OCI-M2 (cell line): Measurements from ENCODE around the gene ENTR1.

Source experiments
- DNase-seq: peaks from one replicate; lab custom pipeline; 2025; ENCODE audit not compliant: unreplicated experiment; lab: John Stamatoyannopoulos, UW

The ENTR1 gene

DNA sequence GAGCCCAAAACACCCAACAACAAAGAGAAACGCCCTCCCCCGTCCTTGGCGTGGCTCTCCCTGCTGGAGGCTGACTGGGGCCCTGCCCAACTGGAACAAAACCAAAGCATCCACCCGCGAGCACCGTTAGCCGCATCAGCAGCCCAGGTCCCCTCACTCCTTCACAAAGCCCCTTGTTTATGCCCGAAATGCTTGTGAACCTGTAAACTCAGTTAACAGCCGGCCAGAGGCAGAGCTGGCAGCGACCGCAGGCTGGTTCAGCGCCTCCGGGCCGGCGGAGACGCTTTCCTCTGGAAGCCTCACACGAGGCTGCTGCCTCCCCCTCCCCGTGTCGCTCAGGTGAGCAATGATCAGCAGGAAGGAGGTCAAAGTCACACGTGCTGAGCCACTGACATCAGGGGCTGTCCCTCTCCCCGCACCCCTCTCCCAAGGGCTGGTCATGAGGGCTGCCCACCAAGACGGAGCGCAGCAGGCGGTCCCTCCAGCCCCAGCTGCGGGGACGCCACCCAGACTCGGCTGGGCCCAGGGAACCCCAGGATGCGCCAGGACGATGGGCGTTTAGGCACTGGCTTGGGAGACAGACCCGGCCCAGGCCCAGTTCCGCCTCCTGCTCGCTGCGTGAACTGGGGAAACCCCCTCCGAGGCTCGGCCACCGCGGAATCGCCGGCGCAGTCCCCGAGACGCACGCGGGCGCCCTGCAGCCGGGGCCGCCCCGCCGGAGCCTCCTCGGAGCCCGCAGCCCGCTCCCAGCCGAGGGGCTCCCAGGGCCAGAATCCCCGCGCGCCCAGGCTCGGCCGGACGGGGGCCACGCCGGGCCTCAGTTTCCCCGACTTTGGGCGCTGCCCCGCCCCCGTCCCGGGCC is 11.0 kb downstream of the ENTR1 start:
- no peak for DNase-seq

DNA sequence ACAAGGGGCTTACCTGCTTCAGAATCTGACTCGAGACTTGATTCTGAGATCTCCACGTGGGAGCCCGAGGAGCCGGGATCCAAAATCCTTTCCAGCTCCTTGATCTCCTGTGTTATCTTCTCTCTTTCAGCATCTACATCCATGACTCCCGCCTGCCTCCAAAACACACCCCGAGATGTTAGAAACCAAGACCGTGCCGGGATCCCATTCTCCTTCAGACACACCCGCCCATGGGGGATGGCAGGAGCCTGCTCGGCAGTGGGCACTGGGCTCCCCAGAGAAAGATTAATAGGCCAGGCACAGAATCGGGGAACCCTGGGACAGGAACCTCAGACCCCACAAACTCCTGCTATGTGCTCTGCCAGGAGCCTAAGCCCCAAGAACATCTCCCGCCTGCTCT is 12.1 kb downstream of the ENTR1 start:
- DNase-seq, result no peak

DNA sequence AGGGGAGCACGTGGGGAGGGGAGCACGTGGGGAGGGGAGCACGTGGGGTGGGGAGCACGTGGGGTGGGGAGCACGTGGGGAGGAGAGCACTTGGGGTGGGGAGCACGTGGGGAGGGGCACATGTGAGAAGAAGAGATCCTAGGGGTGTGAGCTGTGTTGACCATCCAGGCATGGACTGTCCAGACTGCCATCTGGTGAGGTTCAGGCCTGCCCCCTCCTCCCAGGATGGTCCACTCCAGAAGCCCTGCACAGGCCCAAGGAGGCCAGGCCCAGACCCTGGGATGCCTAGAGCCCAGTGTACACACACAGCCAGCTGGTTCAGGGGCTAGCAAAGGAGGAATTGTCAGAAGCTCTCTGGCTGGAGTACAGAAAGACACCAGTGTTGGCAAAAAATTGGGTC is 12.8 kb downstream of the ENTR1 start:
- no peak for DNase-seq

DNA sequence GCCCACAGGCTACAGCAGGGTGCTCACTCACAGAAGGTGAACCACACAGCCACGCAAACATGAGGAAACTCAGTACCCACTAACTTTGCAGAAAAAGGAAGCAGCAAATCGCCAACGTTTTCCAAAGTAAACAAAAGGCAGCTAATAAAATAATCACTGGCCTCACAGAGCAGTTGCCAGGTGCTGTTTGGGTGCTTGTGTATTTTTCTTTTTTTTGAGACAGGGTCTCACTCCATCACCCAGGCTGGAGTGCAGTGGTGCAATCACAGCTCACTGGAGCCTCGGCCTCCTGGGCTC is 14.2 kb downstream of the ENTR1 start:
- DNase-seq, result no peak

DNA sequence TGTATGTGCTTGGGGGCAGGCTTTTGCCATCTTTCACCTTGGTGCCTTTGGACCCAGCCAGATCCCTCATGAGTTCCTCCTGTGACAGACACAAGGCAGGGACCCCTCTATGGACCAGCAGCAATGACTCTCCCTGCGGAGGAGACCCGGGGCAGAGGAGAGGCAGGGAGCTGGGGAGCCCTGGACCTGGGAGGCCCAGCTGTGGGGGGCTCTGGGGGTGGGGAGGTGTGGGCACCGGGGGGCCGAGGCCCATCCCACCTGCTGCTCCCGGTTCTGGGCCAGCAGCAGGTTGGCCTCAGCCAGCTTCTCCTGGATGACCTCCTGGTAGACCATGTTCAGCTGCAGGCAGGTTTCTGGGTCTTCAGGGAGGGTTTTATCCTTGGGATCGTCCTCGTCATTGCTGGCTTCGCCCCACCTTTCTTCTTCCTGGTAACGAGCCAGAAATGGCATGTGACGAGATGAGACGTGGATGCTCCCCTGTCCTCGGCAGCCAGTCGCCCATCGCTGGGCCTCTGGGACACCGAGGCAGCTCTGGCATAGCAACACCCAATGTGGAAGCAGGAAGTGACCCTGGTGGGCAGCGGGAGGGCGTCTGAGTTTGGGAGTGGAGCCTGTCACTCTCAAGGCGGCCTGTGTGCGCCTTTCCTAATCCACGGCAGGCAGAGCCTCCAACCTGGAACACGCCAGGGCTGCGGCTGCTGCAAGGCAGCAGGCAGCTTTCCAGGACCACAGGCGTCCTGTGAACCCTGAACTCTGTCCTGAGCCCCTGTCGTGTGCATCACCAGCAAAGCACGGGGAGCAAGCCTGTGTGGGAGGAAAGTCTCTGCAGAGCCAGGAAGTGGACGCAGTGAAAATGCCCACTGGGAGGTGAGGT is 14.8 kb downstream of the ENTR1 start:
- no peak for DNase-seq

DNA sequence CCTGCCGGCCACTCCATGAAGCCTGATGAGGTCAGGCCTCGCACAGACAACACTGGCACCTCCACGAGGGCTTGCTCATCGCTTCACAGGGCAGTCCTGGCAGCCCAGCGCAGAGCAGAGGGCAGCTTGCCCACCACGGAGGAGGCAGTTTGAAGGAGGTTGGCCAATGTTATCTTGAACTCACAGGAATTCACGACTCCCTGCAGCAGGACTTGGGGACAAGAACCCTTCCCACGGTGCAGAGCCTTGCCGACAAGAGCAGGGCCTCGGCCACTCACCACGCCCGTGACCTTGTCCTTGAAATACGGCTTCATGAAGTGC is 15.4 kb downstream of the ENTR1 start:
- no peak for DNase-seq

DNA sequence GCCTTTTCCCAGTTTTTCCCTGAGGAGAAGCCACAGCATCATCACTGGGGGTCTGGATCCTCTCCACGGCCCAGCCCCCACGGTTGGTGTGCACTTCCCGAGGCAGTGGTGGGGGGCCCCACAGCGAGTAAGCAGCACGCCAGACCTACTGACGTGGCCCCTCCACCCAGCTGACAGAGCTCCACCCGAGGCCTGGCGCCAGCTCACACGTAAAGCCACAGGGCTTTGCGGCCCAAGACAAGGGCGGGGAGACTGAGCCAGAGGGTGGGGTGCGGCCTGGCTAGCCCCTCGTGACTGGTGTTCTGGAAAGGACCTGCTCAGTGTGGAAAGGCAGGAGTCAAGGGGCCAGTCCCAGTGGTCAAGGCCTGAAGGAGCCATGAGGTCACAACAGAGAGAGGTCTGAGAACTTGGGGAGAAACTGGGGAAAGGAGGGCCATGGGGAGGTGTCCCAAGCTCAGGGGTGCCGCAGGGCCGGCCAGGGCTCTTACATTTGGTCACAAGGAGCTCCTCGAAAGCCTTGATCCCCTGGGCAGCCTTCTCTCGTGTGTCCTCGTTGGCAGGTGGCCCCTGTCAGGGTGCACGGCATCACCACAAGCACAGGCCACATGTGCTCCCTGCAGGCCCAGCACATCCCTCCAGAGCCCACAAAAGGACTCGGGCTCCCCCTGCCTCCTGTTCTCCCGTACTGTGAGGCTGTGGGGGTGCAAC is 15.9 kb downstream of the ENTR1 start:
- DNase-seq, result no peak

DNA sequence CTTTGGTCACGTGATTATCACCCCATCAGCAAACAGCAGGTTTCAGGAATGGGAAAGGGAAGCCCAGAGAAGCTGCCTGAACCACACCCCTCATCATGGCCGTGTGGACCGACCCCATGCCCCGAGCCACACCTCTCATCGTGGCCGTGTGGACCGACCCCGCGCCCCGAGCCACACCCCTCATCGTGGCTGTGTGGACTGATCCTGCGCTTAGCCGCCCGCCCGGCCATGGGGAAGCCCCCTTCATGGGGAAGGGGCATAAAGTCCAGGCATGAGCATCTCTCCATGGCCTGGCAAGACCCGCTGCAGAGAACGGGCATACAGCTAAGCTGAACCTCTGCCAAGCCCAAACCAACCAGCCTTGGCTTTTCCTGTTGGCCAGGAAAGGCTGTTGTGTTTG is 16.9 kb downstream of the ENTR1 start:
- no peak for DNase-seq

DNA sequence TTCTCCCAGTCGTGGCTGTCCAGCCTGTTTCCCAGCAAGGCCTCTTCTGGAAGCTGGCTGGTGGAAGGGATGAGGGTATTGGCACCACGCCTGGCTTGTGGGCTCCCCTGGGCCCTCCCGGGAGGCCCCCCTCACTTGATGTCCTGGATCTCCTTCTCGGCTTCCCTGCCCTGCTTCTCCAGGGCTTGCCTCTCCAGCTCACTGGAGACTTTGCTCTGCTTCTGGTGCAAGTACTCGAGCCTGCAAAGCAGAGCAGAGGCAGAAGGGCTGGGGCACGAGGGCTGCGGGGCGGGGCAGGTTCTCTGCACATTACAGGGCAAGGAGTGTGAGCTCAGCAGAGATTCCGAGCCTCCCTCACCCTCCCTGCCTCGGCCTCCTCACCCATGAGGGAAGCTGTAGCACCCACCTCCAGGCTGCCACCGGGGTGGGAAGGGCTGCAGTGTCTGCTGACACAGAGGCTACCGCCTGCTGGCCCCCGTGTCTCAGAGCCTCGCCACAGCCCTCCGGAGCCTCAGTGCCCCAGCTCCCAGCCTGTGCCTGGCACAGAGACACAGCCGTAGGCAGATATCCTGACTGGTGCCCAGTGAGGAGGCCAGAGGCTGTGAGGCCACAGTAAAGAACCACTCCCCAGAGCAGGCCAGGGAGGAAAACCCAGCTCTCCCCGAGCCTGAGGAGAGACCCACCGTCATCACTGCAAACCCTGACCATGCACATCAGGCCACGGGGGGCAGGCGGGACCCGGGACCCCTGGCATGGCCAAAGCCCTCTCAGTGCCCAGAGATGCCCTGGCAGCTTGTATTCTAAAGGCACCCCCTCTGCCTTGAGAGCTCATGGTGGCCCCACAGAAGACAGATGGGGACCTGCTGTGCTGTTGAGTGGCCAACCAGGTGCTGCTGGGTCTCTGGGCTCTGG is 17.6 kb downstream of the ENTR1 start:
- no peak for DNase-seq

DNA sequence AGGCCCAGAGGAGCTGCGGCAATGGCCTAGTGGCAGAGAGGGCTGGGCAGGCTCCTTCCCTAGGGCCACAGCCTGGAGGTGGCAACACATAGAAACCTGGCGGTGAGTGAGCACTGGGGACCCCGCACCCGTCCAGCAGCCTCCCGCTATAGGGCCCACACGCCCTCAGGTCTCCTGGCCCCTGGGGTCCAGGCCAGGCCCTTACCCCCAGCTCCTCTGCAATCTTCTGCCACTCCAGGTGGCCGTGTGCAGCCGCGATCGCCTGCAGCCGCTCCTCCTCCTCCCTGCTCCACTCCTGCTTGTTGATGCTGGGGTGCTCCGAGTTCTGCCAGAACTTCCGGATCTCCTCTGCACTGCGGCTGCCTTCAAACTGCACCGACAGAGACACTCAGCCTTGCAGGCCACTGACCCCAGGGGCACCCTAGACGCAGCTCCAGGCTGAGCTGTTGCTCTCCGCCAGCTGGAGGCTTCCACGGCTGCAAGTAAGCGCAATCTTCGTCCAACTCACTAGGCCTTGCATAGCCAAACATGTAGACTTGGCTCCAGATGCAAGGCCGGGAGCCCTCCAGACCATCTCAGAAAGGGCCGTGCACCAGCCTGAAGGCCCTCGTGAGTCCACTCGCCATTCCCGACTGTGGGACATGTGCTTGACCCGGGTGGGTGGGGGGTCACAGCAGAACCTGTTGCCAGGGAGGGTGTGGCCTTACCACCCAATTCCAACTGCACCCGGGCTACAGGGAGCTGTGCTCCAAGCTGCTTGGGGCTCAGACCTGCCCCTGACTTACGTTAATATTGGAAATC is 18.5 kb downstream of the ENTR1 start:
- no peak for DNase-seq

DNA sequence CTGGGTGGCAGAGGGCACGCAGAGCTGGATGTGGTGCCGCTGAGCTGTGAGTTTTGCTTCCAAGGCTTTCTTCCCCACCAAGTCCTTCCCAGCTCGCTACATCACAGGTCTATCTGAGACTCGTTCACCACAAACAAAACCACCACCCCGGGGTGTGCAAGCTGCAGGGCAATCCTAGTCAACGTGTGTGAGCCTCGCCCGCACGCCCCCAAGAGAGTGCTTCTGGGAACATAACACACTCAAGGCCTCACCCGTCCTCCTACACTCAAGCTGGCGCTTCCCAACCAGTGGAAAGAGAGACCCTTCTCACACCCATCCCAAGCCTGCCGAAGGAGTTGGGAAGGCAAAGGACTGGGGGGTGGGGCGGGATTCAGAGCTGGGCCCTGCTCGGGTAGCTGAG is 21.0 kb downstream of the ENTR1 start:
- no peak for DNase-seq

DNA sequence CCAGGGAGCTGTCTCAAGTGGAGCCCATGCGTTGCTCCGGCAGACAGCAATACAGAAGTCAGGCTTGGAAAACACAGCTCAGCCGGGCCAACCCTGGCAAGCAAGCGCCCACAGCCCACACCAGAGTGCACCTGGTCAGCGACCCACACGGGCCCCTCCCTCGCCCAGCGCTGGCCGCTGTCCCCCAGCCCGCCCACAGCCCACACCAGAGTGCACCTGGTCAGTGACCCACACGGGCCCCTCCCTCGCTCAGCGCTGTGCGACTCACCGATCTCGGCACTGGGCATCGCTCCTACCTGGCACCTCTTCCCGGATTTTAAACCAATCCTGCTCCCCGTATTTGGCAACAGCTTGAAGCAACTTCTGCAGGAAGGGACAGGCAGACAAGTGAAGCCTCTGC is 23.2 kb downstream of the ENTR1 start:
- no peak for DNase-seq

DNA sequence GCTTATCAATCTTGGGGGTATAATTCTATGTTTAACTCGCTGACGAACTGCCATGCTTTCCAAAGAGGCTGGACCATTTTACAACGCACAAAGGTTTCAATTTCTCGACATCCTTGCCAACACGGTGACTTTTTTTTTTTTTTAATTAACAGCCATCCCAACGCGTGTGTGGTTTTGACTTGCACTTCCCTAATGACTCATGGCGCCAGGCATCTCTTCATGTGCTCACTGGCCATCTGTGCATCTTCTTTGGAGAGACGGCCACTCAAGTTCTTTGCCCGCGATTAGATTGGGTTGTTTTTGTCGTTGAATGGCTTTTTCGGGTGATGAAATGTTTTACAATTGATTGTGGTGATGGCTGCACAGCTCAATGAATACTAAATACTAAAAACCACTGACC is 24.4 kb downstream of the ENTR1 start:
- no peak for DNase-seq

DNA sequence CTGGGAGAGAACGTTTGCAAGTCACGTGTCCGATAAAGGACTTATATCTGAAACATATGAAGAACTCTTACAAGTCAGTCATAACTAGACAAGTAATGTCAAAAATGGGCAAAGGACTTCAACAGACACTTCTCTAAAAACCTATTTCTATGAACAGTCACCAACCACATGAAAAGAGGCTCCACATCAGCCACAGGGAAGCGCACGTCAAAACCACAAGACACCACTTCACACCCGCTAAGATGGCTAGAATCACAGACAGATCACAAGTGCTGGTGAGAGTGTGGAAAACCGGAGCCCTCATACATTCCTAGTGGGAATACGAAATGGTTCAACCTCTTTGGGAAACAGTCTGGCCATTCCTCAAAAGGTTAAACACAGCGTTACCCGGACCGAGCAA is 25.4 kb downstream of the ENTR1 start:
- no peak for DNase-seq

DNA sequence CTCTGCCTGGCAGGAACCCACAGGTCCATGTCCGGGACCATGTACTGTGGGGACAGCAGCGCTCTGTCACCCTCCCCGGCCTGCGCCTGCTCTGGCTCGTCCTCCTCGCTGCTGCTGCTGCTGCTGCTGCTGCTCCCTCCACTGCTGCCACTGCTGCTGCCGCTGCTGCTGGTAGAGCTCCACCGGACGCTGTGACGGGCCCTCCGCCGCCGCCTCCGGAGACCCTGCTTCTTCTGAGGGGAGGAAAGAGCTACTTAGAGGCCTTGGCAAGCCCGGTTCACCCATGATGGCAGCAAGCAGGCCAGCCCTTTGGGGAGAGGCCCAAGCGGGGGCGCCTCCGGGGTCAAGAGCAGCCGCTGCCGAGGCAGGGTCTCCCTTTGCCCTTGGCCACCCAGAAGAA is 27.0 kb downstream of the ENTR1 start:
- no peak for DNase-seq

DNA sequence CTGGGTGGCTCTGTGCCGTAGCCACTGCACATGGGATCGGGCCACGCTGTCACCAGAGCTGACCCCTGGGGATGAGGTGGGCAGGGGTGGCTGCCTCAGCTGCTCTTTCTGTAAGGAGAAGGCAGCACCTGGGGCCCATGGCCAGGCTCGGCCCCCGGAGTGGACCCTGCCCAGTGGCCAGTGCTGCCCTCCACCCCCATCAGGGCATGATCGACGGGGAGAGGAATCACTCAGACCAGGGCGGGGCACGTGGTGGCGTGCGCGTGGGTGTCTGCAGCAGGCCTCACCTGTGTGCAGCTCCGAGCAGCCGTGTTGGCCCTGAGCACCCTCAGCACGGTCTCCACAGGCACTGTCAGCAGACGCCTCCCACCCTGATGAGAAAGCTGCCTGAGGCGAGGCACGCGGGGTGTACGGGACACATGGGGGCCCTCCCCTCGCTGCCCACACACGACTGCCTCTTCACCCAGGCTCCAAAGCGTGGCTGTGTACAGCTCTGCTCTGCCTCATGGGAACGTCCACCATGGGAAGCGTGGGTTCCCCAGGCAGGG is 28.4 kb downstream of the ENTR1 start:
- DNase-seq, result no peak

DNA sequence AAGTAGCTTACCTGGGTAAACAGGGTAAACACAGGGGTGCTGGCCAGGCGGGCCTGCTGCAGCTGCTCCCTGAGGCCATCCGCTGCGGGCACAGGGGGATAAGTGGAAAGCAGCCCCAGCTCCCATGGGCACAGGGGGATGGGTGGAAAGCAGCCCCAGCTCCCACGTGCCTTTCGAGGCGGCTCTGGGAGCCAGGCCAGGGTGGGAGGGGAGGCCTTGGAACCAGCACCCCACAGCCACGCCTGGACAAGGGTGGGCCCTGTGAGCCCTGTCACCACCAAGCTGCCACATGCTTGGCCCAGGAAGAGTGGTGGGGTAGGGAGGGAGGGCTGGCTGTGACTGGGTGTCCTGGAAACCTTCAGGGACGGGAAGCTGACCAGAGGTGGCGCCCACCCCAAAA is 29.1 kb downstream of the ENTR1 start:
- no peak for DNase-seq

DNA sequence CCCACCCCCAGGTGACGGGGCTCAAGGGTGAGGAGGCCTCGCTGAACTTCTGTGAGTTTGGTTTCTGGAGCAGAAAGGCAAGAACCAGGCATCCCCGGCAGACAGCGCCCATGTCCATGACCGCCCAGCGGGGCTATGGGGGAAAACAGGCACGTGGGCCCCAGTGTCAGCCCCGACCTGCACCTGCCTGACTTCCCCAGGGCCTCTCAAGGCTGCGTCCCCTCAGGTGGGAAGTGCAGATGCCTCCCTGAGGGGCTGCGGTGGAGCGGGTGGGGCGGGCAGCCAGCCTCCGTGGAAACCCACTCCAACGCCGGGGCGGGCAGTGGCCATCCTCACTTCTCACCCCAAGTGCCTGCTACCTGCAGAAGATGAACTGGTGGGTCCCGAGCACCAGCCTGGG is 30.0 kb downstream of the ENTR1 start:
- DNase-seq, result no peak

DNA sequence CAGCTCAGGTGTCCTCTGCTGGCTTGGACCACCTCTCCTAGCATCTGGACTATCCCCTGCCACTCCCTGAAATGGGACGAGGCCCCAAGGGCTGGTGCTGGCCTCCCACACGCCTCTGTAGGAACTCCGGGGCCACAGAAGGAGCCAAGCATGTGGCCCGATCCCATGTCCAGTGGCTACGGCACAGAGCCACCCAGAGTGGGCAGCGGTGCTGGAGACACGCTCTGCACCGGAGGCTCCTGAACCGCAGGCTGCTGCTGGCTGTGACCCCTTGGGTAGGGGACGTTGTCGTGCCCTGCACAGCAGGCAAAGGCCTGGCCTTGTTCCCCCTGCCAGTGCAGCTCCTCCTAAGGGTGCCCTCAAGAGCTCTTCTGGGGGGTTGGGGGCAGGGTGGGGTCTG is 30.5 kb downstream of the ENTR1 start:
- DNase-seq, result no peak

DNA sequence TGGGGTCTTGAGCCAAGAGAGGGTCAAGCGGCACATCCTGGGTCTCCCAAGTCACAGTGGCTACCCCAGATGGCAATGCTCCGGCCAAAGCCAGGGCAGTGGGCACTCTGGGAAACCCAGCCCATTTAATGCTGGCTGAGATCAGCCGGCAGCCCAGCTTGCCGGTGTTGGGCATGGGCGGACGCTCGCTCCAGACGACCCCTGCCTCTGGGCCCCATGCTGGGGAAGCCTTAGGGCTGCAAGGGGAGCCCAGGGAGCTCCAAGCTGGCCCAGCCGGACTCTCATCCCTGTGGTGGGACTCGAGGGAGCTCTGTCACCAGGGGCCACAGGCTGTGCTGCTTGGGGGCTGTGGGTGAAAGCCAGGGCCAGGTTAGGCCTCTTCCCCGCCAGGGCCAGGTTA is 31.0 kb downstream of the ENTR1 start:
- DNase-seq, result no peak
